ENCODE measurements around the gene IL19.
"Not testable (repeated sequence)": the region's sequence is repeated elsewhere in the genome, so short reads cannot be mapped to it uniquely, and the experiment has no call there.

The IL19 gene

DNA sequence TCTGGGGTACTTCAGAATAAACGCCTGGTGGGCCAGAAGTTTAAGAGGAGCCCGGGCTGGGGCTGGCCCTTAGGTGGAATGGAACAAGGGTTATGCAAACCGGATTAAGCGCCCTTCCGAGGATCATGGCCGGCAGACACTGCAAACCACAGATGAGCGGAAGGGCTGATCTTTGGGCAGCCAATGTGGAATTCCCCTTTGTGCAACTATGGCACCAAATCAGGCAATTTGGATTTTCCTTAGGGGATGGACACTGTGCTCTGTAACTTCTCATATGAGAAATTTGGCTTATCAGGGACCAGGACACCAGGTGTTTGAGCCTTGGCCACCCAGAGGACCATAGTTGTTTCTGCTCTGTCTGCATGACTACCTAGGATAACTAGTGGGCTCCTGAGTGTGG lies 7.5 kb downstream of the IL19 start:
- DNase-seq = no peak

DNA sequence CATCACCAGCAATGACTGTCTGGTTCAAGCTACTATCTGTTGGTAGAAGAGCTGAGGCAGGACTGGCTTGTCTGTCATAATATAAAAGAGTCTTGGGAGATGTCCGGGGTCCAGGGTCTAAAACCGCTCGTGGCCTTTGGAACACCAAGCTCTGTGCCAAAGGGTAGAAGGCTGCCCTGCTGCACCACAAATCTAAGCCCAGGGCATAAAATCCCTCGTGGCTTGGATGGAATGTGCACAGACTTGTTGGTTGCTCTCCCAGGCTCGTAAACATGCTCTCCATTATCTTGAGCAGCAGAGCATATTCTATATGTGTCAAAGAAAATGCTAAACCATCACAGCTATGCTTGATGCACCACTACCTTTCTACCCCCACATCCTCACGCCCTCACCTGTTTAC lies 8.3 kb downstream of the IL19 start:
- not testable (repeated sequence) for DNase-seq

DNA sequence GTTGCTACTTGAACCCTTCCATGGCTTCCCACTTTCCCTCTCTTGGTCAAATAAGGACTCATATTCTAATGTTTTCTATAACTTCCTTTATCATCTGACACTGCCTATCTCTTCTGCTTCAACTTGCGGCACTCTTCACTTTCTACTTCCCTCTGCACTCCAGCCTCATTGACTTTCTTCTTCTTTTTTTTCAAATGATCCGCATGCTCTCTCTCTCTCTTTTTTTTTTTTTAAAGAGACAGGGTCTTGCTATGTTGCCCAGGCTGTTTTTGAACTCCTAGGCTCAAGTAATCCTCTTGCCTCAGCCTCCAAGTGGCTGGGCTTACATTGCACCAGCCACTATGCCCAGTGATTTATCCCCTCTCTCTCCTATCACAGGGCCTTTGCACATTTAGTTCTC lies 9.1 kb downstream of the IL19 start:
- DNase-seq = no peak

- DNase-seq = no peak
Observed at GRCh38 chr1:206782448-206782847, 11.9 kb downstream of the IL19 start.

DNA sequence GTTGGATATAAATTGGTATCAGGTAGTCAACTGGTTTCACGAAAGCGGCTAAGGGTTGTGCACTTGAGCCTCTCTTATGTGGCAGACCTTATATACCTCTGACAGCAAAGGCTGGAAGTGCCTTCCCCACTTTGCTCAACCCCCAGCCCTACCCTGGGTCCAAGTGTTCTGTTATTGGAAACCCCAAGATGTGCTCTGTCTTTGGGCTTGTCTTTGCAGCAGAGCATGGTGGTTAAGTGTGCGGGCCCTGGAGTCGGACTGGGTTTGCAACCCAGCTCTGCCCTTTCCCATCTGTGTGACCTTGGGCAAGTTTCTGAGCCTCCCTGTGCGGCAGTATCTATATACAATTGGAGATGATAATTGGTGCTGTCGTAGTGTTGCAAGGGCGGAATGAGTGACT lies 12.9 kb downstream of the IL19 start:
- no peak for DNase-seq

GRCh38 chr1:206784471-206784903 lies 13.9 kb downstream of the IL19 start:
- DNase-seq = no peak

GRCh38 chr1:206785182-206785765 lies 14.7 kb downstream of the IL19 start:
- DNase-seq = no peak

DNA sequence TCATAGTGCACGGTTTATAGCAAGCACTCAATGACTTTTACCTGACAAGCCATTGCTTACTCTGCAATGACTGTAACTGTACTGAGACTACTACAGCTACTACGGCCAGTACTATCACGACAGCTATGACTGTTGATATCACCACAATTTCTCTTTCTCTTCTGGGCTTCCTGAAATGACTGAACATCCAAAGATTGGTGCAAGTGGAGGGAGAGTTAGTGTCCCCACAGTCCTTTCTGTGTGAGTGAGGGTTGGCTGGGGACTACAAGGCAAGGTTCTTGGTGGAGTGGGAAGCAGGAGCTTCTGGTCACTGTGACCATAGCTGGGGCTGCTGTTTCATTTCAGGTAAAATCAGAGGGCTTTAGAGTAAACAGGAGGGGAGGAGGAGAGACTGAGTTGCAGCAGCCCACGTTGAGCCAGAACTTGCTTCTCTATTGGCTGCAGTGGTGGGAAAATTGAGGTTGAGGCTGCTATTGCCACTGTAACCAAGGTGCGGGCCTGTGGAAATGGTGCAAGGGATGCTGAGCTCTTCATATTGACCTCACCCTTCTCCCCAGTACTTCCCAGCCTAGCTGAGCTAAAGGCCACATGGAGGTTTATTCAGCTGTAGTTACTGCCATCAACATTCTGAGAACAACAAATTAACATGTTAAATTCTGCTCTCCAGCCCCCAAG lies 15.8 kb downstream of the IL19 start:
- no peak for DNase-seq

DNA sequence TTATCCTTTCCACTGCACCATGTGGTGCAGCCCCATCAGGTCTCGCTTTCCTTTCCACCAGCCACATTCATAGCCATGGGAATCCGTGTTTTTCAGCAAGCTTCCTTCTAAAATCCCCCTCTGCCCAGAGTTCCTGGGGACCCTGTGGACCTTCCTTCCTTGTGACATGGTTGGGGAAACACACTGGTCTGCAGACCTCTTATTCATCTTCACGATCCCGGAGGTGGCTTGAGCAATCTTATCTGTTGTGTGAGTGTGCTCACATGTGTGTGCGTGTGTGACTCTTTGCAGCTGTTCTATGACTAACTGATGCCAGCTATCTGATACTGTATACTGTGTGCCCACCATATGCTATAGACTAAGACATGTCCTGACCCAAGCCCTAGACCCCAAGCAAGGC lies 17.3 kb downstream of the IL19 start:
- DNase-seq = no peak

GRCh38 chr1:206788487-206789050 lies 18.0 kb downstream of the IL19 start:
- DNase-seq = no peak

DNA sequence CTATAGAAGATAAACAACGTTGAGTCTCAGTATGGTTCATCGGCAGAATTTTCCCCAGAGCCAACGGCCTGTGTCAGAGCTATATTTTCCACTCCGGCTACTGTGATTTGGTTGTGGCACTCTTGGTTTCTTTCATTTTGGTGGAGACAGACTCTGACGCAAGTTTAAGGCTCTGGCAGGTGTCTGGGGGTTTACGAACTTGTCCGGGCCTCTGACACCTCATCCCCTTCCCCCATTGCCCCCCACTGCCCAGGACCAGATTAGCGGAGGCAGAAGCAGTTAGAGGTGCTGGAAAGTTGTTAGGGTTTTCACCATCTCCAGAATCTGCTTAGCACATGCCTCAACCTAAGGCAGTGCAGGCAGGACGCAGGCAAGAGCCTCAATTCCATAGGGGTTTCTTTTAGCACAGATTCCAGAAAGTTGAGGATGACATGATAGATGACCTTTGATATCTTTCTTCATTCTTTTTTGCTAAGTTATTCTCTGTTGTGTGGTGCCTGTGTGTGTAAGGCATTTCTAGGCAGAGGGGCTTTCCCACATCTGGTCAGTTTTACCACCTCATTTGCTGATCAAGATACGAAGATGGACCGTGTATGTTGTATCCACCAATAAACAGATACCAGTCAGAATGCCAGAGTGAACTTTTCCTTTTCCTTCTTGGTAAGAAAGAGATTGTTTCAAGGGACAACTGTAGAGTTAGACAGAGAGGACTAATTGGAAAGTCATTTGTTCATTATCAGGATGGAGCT lies 20.1 kb downstream of the IL19 start:
- no peak for DNase-seq

DNA sequence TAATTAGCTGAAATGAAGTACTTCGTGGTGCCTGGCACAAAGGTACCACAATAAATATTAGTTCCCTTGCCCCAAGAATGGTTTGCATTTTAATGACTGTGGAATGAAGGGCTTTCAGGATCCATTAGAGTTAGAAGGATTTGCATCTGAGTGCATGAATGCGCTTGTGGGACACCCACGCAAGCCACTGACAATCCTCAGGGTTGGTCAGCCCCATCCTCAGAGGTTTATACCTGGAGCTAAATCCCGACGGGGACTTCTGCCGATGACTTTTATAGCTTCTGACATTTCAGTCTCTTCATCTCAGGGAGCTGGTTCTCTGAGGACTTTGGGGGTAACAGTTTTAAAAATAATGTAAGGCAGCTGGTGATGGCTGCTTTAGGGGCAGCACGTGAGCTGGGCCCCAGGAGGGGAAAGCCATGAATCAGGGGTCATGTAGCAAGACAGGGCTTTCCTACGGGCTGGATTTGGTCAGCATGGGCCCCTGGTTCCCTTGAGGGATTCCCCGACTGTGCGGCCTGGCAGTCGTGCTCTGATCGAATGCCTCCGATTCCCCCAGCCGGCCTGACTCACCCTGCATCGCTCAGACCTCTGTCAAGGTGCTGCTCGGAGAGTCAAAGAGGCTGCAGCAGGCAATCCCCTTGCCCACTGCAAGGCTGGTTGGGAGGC lies 22.5 kb downstream of the IL19 start:
- DNase-seq = no peak

GRCh38 chr1:206793620-206794019 lies 23.0 kb downstream of the IL19 start:
- no peak for DNase-seq

- no peak for DNase-seq
Observed at GRCh38 chr1:206794294-206794908, 23.8 kb downstream of the IL19 start.

- DNase-seq = no peak
Observed at GRCh38 chr1:206796116-206796515, 25.5 kb downstream of the IL19 start.

DNA sequence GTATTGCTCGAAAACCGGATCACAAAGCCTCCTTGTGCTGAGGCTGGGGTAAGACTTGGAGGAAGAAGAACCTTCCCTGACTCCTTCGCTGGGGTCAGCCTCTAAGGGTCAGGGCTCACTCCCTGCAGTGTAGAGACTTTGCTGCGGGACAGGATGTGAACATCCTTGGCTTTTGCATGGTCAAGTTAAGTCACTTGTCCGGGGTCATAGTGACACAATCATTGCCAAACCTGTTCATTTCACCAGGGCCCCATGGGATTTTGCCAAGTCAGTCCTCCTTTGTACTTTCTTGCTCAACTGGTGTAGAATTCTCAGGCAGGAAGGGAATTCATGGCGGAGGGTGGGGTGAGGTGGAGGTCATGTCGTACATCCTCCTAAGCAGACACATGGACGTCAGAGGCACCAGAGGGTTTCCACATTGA lies 26.4 kb downstream of the IL19 start:
- DNase-seq = no peak

- no peak for DNase-seq
Observed at GRCh38 chr1:206797534-206798383, 27.2 kb downstream of the IL19 start.

DNA sequence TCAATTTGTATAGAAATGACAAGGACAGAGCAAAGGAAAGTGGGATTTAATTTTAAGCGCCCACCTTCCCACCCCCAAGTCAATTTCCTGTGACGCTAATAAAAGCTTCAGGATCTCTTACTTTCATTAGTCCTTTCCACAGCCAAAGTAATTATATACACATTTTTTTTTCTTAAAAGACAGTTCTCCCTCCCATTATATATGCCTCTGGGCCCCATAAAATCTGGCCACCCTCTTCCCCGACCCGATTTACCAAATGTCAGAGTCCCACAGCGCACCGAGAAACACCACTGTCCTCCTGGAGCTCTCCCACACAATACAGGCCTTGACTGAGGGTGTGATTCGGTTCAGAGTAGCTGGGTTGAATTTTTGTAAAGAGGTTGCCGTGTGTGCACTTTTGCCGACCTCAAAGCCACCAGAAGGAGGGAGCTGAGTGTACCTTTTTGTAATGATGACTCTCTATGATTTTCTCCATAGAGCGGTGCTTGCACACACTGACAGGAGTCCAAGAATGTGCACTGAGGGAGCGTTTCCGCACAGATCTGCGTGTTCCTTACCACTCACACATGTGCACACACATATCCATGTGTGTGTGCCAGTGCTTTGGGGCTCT lies 27.9 kb downstream of the IL19 start:
- DNase-seq = no peak

DNA sequence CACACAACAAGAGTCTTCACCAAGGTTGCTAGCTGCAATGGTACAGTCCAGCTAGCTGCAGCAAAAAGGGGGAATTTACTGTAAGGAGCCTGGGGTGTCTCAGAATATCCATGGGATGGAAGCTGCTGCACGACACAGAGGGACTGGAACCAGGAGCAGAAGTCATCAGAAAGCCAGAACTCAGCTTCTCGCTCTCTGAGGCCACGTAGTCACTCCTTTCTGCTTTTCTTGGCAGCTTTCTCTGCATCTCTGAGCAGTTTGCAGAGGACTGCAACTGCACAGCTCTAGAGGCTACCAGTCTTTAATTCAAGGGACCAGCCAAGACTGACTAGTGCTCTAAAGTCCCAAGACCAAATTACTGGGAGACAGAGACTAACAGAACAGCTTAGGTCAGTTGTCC lies 28.7 kb downstream of the IL19 start:
- no peak for DNase-seq

GRCh38 chr1:206800411-206800810 lies 29.8 kb downstream of the IL19 start:
- no peak for DNase-seq

DNA sequence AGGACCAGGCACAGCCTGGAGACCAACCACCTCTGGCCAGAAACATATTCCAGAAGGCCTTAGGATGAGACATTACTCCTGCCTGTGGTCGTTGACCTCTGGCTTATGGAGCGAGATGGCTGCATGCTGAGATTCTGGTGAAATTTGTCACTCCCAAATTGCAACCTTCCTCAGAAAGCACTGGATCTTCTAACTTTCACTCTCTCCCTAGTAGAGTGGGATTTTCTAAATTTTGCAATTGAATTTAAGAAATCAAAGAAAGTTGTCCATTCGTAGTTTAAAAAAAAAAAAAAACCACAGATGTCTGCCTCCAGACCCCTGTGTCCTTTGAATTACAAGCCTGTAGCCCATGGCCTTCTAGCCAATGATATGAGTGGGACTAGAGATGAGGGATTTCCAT lies 30.3 kb downstream of the IL19 start:
- DNase-seq = no peak

GRCh38 chr1:206801467-206801866 lies 30.9 kb downstream of the IL19 start:
- DNase-seq = no peak
